Fibroblast of pulmonary artery (primary cell): ENCODE measurements around the gene KIF9.

Experiments used
- DNase-seq: peaks from one replicate; pipeline ENCODE4 v3.0.0-alpha.2; 2010; ENCODE audit warnings: low read depth
- H3K4me3 ChIP-seq: replicated peaks from 2 replicates; pipeline ENCODE4 v1.5.1; 2011; ENCODE audit warnings: low read depth, mild to moderate bottlenecking, control low read depth, low read length, moderate library complexity
- CTCF ChIP-seq: IDR thresholded peaks from 2 replicates; pipeline ENCODE4 v1.5.1; 2011; ENCODE audit warnings: mild to moderate bottlenecking, control low read depth, low read length, inconsistent platforms; ENCODE audit errors: missing control alignments

The KIF9 gene

DNA sequence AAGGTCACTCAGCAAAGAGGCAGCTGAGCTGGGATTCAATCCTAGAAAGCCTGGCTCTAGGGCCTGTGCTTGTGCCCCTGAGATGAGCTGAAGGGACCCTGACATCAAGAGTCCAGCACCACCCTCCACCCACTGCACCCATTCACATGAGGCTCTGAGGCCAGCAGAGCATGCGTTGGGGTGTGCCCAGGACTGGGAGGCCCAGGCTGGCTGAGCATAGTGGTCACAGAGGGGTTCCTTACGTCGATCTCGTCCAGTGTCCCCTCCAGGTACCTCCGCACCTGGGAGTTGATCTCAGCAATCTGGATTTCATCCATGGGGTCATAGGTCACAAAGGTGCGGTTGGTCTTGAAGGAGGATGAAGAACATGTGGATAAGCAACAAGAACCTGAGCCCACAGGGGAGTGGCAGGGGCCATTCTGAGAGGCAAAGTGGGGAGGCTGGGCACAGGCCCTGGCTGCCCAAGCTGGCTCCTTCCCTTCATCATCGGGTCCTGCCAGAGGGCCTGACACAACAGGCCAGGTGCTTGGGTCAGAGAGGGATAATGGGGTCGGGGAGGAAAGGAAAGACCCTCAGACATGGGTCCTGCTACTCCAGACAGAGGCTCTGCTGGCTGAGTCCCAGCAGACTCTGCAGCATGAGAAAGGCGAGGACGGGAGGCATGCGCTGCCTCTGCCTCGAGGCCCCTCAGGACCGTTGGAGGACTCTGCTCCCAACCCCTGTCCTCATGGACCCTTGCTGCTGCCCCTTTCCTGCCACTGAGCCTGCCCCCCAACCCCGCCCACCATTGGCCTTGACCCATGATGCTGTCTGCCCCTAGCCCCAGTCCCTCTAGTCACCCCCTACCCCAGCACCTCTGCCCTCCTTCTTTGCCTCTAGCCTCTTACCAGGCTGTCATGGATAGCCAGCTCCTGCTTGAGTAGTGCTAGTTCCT, 35.2 kb downstream of the KIF9 start:
- DNase-seq, result no peak
- no peak for TF ChIP-seq CTCF
- no peak overlapping the region for H3K4me3 ChIP-seq

DNA sequence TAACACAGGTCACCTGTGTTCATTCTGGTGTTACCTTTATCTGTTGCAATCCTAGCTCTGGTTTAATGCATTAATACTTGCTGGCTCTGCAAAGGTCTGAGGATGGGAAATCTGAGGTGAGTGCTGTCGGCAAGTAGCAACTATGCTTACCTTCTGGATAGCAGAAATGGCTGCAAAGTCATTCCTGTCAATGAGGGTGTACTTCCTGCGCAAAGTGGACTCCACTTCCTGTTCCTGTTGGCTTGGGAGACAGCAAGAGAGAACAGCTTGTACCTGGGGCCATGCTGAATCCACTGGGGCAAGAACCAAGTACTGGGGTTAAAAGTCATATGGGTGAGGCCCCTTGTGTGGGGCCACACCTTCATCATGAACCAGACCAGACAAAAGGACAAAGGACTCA, 37.3 kb downstream of the KIF9 start:
- TF ChIP-seq CTCF, result no peak
- no peak for DNase-seq
- H3K4me3 ChIP-seq, result no peak overlapping the region

DNA sequence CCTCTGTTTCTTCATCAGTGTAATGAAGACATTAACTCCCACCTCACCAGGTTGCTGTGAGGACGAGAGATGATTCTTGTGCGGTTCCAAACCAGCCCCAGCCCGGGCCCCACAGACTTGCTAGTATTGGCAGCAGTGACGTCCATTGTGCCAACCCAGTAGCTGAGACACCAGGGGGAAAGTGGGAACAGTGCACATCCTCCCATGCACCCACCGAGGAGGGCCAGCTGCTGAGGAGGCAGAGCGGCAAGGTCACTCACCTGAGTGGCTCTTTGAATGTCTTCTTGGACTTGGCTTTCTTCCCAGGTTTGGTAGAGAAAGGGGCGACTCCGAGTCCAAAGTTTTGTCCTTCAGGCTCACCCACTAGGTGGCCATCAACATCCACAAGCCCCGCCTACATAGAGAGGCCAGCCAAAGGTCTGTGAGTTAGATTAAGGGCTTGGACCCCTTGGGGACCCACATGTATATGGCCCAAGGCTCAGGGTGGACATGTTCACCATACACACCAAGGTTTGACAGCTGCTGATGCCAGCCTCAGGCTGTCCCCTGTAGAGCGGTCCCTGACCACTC, 38.0 kb downstream of the KIF9 start:
- no peak for TF ChIP-seq CTCF
- no peak overlapping the region for H3K4me3 ChIP-seq
- no peak for DNase-seq

- no peak for TF ChIP-seq CTCF
- no peak overlapping the region for H3K4me3 ChIP-seq
- DNase-seq, result no peak
Measured at GRCh38 chr3:47243419-47244147, 39.0 kb downstream of the KIF9 start.

DNA sequence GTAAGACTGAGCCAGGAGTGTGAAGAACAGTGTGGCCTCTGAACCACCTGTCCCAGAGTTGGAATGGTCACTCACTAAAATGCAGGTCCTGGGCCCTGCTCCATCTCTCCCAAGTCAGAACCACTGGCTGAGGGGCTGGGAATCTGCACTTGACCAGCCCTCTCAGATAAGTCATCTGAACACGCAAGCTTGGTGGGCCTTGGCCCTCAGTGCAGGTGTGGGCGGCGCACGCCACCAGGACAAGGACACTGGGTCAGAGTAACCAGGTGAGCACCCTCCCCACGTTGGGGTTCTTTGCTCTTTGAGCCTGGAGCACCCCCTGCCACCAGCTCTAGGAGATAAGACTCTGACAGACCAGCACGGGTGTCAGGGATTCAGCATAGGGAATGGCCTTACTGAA, 42.7 kb downstream of the KIF9 start:
- TF ChIP-seq CTCF, result no peak
- no peak overlapping the region for H3K4me3 ChIP-seq
- DNase-seq, result no peak

DNA sequence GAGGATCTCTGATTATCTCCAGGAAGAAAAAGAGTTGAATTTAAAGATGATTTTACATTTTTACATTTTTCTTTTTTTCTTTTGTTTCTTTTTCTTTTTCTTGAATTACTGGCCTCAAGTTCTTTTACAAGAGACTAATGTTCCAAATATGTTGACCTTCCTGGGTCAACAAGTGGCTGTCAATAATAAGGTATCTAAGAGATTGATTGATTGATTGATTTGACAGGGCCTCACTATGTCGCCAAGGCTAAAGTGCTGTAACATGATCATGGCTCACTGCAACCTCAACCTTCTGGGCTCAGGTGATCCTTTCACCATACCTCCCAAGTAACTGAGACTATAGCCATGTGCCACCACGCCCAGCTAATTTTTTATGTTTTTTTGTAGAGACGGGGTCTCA, 44.6 kb downstream of the KIF9 start:
- no peak overlapping the region for H3K4me3 ChIP-seq
- TF ChIP-seq CTCF, result no peak
- DNase-seq, result no peak
